ENCODE measurements around the gene BCLAF3.

GRCh38 chrX:19960913-19961312 is 29.9 kb downstream of the BCLAF3 start:
- TF ChIP-seq, protein P1, sequence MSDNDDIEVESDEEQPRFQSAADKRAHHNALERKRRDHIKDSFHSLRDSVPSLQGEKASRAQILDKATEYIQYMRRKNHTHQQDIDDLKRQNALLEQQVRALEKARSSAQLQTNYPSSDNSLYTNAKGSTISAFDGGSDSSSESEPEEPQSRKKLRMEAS (IDR thresholded peaks at IDR 0.05; ENCODE audit: low read depth, low read length): no peak
- TF ChIP-seq, protein P2, sequence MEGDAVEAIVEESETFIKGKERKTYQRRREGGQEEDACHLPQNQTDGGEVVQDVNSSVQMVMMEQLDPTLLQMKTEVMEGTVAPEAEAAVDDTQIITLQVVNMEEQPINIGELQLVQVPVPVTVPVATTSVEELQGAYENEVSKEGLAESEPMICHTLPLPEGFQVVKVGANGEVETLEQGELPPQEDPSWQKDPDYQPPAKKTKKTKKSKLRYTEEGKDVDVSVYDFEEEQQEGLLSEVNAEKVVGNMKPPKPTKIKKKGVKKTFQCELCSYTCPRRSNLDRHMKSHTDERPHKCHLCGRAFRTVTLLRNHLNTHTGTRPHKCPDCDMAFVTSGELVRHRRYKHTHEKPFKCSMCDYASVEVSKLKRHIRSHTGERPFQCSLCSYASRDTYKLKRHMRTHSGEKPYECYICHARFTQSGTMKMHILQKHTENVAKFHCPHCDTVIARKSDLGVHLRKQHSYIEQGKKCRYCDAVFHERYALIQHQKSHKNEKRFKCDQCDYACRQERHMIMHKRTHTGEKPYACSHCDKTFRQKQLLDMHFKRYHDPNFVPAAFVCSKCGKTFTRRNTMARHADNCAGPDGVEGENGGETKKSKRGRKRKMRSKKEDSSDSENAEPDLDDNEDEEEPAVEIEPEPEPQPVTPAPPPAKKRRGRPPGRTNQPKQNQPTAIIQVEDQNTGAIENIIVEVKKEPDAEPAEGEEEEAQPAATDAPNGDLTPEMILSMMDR (IDR thresholded peaks at IDR 0.05; ENCODE audit: low read depth, low read length): no peak
- no peak for TF ChIP-seq POLR2A (IDR thresholded peaks at IDR 0.05; ENCODE audit: extremely low read depth, insufficient read length)

Measured in NB4 (cell line).